Measurements from ENCODE around the gene TNFAIP1.

The TNFAIP1 gene

GRCh38 chr17:28395968-28396367 is 60.4 kb downstream of the TNFAIP1 start:
- Histone ChIP-seq H3K36me3 (peaks cover 37 to 95% (median 77%) of the 10 kb centered on the region in 3 donors), H3K9me3 (no peaks in the 10 kb centered on the region), H3K4me1 (no peaks in the 10 kb centered on the region), H3K4me3 (no peak overlapping the region), H3K27me3 (no peaks in the 10 kb centered on the region), H3K27ac (no peak overlapping the region)
- DNase-seq, result no peak
- TF ChIP-seq, protein P1, sequence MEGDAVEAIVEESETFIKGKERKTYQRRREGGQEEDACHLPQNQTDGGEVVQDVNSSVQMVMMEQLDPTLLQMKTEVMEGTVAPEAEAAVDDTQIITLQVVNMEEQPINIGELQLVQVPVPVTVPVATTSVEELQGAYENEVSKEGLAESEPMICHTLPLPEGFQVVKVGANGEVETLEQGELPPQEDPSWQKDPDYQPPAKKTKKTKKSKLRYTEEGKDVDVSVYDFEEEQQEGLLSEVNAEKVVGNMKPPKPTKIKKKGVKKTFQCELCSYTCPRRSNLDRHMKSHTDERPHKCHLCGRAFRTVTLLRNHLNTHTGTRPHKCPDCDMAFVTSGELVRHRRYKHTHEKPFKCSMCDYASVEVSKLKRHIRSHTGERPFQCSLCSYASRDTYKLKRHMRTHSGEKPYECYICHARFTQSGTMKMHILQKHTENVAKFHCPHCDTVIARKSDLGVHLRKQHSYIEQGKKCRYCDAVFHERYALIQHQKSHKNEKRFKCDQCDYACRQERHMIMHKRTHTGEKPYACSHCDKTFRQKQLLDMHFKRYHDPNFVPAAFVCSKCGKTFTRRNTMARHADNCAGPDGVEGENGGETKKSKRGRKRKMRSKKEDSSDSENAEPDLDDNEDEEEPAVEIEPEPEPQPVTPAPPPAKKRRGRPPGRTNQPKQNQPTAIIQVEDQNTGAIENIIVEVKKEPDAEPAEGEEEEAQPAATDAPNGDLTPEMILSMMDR (IDR thresholded peaks at IDR 0.05), result no peak
- intact Hi-C loops (cut with DNase I; ENCODE audit: low total_unique reads), result no loop called here

Measured in tibial artery (tissue), 4 donors.